ENCODE measurements around the gene VPS33A. TPM values are rescaled to one million over a fixed set of nuclear protein-coding genes. Genes with fewer than 3 reads are reported as not detected.
A peak's percentile ranks its signal among the peaks of the same experiment; 100 is the strongest.

VPS33A gene
- total and polyA plus RNA-seq, 2 of the 13 experiments (the other 11 are each of a cell fraction or from before 2014, with no cell fraction given) = 11.0 to 43.6 TPM

DNA sequence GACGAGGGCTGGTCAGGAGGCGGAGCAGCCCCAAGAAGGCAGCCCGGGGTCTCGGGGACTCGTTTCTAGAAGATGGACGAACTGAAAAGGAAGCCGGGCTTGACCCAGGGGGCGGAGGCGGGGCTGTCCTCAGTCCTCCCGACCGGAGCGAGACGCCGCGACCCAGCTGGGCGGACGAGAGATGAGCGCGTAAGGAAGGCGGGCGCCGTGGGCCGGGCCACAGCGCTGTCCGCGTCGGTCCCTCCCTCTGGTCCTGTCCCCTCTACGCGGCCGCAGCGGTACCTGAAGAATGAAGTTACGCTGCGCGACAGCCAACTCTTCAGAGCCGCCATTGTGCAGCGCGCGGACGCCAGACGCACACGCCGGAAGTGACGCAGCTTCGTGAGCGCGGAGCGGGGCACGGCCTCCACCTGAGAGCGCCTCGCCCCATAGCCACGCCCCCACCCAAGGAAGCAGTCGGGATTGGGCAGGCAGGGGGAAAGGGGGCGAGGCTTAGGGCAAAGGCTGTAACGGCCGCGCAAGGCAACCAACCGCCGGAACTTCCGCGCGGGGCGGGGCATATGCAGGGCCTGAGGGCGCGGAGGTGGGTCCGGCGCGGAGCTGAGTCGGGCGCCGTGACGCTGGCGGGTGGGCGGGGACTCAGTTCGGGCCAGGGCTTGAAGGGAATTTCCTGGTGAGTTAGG is 40.5 kb downstream of the VPS33A start, which contains the start of gene DIABLO (continued):
- 0 out of 2 replicates have a peak, but pooled peaks have one; percentile 29 for TF ChIP-seq PAX8 (CRISPR knock-in tag; IDR thresholded peaks at IDR 0.05; ENCODE audit: borderline replicate concordance)
- TF ChIP-seq, protein P1, sequence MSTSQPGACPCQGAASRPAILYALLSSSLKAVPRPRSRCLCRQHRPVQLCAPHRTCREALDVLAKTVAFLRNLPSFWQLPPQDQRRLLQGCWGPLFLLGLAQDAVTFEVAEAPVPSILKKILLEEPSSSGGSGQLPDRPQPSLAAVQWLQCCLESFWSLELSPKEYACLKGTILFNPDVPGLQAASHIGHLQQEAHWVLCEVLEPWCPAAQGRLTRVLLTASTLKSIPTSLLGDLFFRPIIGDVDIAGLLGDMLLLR (CRISPR knock-in tag; IDR thresholded peaks at IDR 0.05) = peak; percentile 77
- 0 out of 2 replicates have a peak, but pooled peaks have one; percentile 20 for TF ChIP-seq ZBTB42 (CRISPR knock-in tag; IDR thresholded peaks at IDR 0.05)
- TF ChIP-seq KDM2A (CRISPR knock-in tag; IDR thresholded peaks at IDR 0.05; ENCODE audit: borderline replicate concordance, low read depth) = peak; percentile 98
- TF ChIP-seq, protein P2, sequence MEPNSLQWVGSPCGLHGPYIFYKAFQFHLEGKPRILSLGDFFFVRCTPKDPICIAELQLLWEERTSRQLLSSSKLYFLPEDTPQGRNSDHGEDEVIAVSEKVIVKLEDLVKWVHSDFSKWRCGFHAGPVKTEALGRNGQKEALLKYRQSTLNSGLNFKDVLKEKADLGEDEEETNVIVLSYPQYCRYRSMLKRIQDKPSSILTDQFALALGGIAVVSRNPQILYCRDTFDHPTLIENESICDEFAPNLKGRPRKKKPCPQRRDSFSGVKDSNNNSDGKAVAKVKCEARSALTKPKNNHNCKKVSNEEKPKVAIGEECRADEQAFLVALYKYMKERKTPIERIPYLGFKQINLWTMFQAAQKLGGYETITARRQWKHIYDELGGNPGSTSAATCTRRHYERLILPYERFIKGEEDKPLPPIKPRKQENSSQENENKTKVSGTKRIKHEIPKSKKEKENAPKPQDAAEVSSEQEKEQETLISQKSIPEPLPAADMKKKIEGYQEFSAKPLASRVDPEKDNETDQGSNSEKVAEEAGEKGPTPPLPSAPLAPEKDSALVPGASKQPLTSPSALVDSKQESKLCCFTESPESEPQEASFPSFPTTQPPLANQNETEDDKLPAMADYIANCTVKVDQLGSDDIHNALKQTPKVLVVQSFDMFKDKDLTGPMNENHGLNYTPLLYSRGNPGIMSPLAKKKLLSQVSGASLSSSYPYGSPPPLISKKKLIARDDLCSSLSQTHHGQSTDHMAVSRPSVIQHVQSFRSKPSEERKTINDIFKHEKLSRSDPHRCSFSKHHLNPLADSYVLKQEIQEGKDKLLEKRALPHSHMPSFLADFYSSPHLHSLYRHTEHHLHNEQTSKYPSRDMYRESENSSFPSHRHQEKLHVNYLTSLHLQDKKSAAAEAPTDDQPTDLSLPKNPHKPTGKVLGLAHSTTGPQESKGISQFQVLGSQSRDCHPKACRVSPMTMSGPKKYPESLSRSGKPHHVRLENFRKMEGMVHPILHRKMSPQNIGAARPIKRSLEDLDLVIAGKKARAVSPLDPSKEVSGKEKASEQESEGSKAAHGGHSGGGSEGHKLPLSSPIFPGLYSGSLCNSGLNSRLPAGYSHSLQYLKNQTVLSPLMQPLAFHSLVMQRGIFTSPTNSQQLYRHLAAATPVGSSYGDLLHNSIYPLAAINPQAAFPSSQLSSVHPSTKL (CRISPR knock-in tag; IDR thresholded peaks at IDR 0.05) = peak; percentile 58
- peak in 1 of 2 experiments; percentile 22; a peak in 1 of 4 replicates for TF ChIP-seq NR2F1 (CRISPR knock-in tag; IDR thresholded peaks at IDR 0.05)
- peak; percentile 63 for TF ChIP-seq BCL6 (CRISPR knock-in tag; IDR thresholded peaks at IDR 0.05)
- TF ChIP-seq EP300 (IDR thresholded peaks at IDR 0.05; ENCODE audit: low read depth in 2 of 2, low read length in 2 of 2) = no peak
- TF ChIP-seq EP300 (CRISPR knock-in tag; IDR thresholded peaks at IDR 0.05; ENCODE audit: borderline replicate concordance) = peak; percentile 48; the same call in 1 of the 2 replicates
- TF ChIP-seq, protein P3, sequence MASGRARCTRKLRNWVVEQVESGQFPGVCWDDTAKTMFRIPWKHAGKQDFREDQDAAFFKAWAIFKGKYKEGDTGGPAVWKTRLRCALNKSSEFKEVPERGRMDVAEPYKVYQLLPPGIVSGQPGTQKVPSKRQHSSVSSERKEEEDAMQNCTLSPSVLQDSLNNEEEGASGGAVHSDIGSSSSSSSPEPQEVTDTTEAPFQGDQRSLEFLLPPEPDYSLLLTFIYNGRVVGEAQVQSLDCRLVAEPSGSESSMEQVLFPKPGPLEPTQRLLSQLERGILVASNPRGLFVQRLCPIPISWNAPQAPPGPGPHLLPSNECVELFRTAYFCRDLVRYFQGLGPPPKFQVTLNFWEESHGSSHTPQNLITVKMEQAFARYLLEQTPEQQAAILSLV (CRISPR knock-in tag; IDR thresholded peaks at IDR 0.05; ENCODE audit: borderline replicate concordance) = peak; percentile 63
- TF ChIP-seq ZNF274 (CRISPR knock-in tag; IDR thresholded peaks at IDR 0.05) = peak; percentile 52; the same call in 1 of the 2 replicates
- TF ChIP-seq, protein P4, sequence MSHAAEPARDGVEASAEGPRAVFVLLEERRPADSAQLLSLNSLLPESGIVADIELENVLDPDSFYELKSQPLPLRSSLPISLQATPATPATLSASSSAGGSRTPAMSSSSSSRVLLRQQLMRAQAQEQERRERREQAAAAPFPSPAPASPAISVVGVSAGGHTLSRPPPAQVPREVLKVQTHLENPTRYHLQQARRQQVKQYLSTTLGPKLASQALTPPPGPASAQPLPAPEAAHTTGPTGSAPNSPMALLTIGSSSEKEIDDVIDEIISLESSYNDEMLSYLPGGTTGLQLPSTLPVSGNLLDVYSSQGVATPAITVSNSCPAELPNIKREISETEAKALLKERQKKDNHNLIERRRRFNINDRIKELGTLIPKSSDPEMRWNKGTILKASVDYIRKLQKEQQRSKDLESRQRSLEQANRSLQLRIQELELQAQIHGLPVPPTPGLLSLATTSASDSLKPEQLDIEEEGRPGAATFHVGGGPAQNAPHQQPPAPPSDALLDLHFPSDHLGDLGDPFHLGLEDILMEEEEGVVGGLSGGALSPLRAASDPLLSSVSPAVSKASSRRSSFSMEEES (CRISPR knock-in tag; IDR thresholded peaks at IDR 0.05) = peak; percentile 52; the same call in 1 of the 2 replicates
- TF ChIP-seq ZSCAN31 (CRISPR knock-in tag; IDR thresholded peaks at IDR 0.05; ENCODE audit: low read depth) = peak; percentile 80; the same call in 1 of the 2 replicates
- no peak for TF ChIP-seq LCORL (IDR thresholded peaks at IDR 0.05)
- peak; percentile 16; the same call in 1 of the 2 replicates for TF ChIP-seq LCORL (CRISPR knock-in tag; IDR thresholded peaks at IDR 0.05)
- TF ChIP-seq ZNF354B (CRISPR knock-in tag; IDR thresholded peaks at IDR 0.05) = 0 out of 2 replicates have a peak, but pooled peaks have one; percentile 25
- TF ChIP-seq NR3C1 (CRISPR knock-in tag; IDR thresholded peaks at IDR 0.05) = no peak
- 0 out of 2 replicates have a peak, but pooled peaks have one; percentile 27 for TF ChIP-seq ZNF251 (CRISPR knock-in tag; IDR thresholded peaks at IDR 0.05)
- peak; percentile 57; the same call in 1 of the 2 replicates for TF ChIP-seq ZNF124 (CRISPR knock-in tag; IDR thresholded peaks at IDR 0.05)
- TF ChIP-seq CEBPG (CRISPR knock-in tag; IDR thresholded peaks at IDR 0.05) = peak; percentile 43; the same call in 1 of the 2 replicates
- TF ChIP-seq MBD4 (IDR thresholded peaks at IDR 0.05; ENCODE audit: borderline replicate concordance, low read length) = no peak
- TF ChIP-seq ZBTB1 (CRISPR knock-in tag; IDR thresholded peaks at IDR 0.05; ENCODE audit: borderline replicate concordance) = no peak
- TF ChIP-seq CBFB (CRISPR knock-in tag; IDR thresholded peaks at IDR 0.05) = peak; percentile 73; the same call in 1 of the 2 replicates

All from HepG2 (cell line).